HG03196 (cell line): ENCODE results near the gene FBXL14.
"Not testable (repeated sequence)": the region's sequence is repeated elsewhere in the genome, so short reads cannot be mapped to it uniquely, and the experiment has no call there.

Experiments
- ATAC-seq: cut with Tn5 transposase; IDR thresholded peaks from one replicate; pipeline ENCODE4 v1.9.1; 2021; ENCODE audit not compliant: unreplicated experiment

Gene FBXL14

GRCh38 chr12:1573960-1574864 is 20.2 kb downstream of the FBXL14 start:
- no peak for ATAC-seq

GRCh38 chr12:1572731-1573130 is 21.6 kb downstream of the FBXL14 start:
- ATAC-seq, result no peak

DNA sequence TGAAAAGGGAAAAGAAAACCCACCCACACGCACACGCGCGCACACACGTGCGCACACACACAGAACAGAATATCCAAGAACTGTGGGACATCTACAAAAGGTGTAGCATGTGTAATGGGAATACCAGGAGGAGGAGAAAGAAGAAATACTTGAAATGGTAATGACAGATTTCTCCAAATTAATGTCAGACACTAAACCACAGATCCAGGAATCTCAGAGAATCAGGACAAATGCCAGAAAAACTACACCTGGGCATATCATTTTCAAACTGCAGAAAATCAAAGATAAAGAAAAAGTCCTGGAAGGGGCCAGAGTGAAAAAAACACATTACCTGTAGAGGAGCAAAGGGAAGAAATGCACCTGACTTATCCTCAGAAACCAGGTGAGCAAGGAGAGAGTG is 26.5 kb downstream of the FBXL14 start:
- ATAC-seq, result no peak

- ATAC-seq, result no peak
These were observed 27.8 kb downstream of the FBXL14 start for GRCh38 chr12:1566449-1567135.

- ATAC-seq, result no peak
These were observed 29.2 kb downstream of the FBXL14 start for GRCh38 chr12:1565172-1565571.

DNA sequence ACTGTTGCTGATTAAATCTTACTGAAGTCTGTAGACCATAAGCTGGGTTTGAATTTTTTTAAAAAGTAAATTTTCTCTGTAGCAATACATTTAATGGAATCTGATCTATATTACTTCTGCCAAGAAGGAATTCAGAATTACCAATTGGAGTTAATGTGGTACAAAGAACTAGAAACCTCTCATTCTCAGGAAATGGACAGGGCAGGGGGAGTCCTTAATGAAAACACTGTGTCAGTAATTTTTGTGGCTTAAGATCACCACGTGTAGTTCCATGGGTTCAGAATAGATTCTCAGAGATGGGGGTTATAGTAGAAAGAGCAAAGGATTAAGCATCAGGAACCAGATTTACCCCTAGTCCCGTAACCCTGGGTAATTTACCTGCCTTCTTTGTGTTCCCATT is 30.3 kb downstream of the FBXL14 start:
- no peak for ATAC-seq

- ATAC-seq, result no peak
These were observed 31.5 kb downstream of the FBXL14 start for GRCh38 chr12:1562813-1563407.

GRCh38 chr12:1560704-1561103 is 33.7 kb downstream of the FBXL14 start:
- ATAC-seq, result no peak

GRCh38 chr12:1559676-1560091 is 34.7 kb downstream of the FBXL14 start:
- no peak for ATAC-seq

- not testable (repeated sequence) for ATAC-seq
These were observed 36.3 kb downstream of the FBXL14 start for GRCh38 chr12:1558108-1558507.

GRCh38 chr12:1553987-1554982 is 40.1 kb downstream of the FBXL14 start:
- ATAC-seq, result peak; percentile 97

- no peak for ATAC-seq
These were observed 40.8 kb downstream of the FBXL14 start for GRCh38 chr12:1553536-1553935.

GRCh38 chr12:1552911-1553491 is 41.4 kb downstream of the FBXL14 start:
- no peak for ATAC-seq

- ATAC-seq, result no peak
These were observed 42.2 kb downstream of the FBXL14 start for GRCh38 chr12:1552171-1552570.

DNA sequence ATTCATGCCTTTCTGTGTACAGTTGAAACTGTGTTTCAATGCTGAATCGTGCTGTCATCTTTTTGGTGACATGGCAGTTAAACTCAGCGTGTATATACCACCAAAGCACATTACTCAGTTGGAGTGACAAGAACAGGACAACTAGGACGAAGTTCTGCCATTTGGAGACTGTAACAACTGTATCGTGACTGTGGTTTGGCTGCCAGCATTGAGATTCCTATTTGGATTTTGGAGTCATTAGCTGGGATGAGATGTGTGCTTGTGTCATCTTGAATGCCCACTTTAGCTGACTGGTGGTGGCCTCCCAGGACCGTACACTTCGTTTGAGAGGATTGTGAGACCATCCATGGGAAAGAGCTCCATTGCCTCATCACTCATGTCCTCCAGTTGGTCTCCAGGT is 42.9 kb downstream of the FBXL14 start:
- no peak for ATAC-seq

GRCh38 chr12:1546931-1547640 is 47.3 kb downstream of the FBXL14 start:
- no peak for ATAC-seq

DNA sequence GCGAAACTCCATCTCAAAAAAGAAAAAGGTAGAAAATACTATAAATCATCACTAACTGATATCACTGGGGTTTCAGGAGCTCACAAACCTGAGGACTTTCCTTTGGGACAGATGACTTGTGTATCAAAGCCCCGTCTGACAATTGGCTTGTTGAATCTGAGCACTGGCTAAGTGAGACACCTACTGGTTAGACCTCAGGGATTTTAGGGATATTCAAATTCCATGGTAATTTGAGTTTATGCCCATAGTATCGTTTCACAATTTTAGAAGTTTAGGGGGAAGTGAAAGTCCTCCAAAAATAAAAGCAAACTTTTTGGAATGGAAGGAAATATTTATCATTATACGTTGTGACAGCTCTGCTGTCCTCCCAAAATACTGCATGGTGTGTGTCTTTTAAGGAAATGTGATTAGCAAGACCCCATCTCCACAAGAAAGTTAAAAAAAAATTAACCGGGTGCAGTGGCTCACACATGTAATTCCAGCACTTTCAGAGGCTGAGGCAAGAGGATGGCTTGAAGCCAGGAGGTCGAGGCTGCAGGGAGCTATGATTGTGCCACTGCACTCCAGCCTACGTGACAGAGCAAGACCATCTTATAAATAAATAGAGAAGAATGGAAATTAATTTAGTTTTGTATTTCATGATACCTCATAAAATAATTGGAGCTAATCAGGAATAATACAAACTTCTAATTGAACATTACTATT is 49.2 kb downstream of the FBXL14 start:
- no peak for ATAC-seq

DNA sequence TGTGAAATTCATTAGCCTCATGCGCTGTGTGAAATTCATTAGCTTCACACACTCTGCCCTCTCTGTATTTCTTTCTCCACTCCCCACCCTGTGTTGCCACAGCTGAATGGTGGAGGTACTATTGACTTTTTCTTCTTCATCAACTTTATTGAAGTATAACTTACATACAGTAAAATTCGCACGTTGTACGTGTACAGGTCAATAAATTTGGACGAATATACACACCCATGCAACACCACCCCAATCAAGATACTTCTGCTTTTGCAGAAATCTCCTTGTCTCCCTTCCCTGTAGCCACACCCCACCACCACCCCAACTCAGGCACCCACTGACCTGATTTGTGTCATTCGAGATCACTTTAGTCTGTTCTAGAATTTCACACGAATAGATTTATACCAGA is 51.8 kb downstream of the FBXL14 start:
- ATAC-seq, result no peak

- no peak for ATAC-seq
These were observed 53.7 kb downstream of the FBXL14 start for GRCh38 chr12:1540690-1541089.
